Stimulated activated CD4-positive, alpha-beta T cell treated with anti-CD3 and anti-CD28 coated beads, Interleukin-12 subunit alpha, Interleukin-12 subunit beta, amount 100 ng/mL, for 48 hours (primary cell): ENCODE measurements around the gene RPUSD1.
"Not testable (repeated sequence)": the region's sequence is repeated elsewhere in the genome, so short reads cannot be mapped to it uniquely, and the experiment has no call there.

Experiments used
- DNase-seq, 3 donors: peaks; one replicate each; pipeline ENCODE4 v3.0.0-alpha.2; 2020; ENCODE audit warnings: low read depth in 2 of 3, low spot score in 1 of 3

RPUSD1 gene

GRCh38 chr16:751152-752006 lies 36.8 kb downstream of the RPUSD1 start:
- no peak for DNase-seq

- no peak for DNase-seq
These were observed 37.7 kb downstream of the RPUSD1 start for GRCh38 chr16:750485-750884.

GRCh38 chr16:749010-749409 lies 39.2 kb downstream of the RPUSD1 start:
- DNase-seq = no peak

- no peak for DNase-seq
These were observed 40.0 kb downstream of the RPUSD1 start for GRCh38 chr16:747978-748746.

- DNase-seq = no peak
These were observed 41.5 kb downstream of the RPUSD1 start for GRCh38 chr16:746637-747036.

GRCh38 chr16:745739-746138 lies 42.4 kb downstream of the RPUSD1 start:
- no peak for DNase-seq

- DNase-seq = no peak
These were observed 44.2 kb downstream of the RPUSD1 start for GRCh38 chr16:743794-744500.

GRCh38 chr16:742894-743293 lies 45.3 kb downstream of the RPUSD1 start:
- DNase-seq = not testable (repeated sequence)

GRCh38 chr16:741986-742629 lies 46.1 kb downstream of the RPUSD1 start:
- no peak for DNase-seq

GRCh38 chr16:740764-741505 lies 47.2 kb downstream of the RPUSD1 start, which contains the start of gene CIAO3:
TSS of gene CIAO3 (minus strand) at chr16:740997. CDS start at chr16:740985, 12 bp downstream.
- peak; percentile 88 to 90 (median 88) for DNase-seq

- DNase-seq = no peak
These were observed 47.8 kb downstream of the RPUSD1 start for GRCh38 chr16:740459-740763.

GRCh38 chr16:739560-740458 lies 48.4 kb downstream of the RPUSD1 start:
- DNase-seq = no peak

- no peak for DNase-seq
These were observed 51.2 kb downstream of the RPUSD1 start for GRCh38 chr16:736936-737481.

- DNase-seq = peak; percentile 59 to 74 (median 60)
These were observed 52.2 kb downstream of the RPUSD1 start for GRCh38 chr16:735982-736453.

- no peak for DNase-seq
These were observed 53.0 kb downstream of the RPUSD1 start for GRCh38 chr16:734981-735881.
